Mesenchymal stem cell (in vitro differentiated cells and primary cell): ENCODE results near the gene EIF2AK3.
"Not testable (repeated sequence)": the region's sequence is repeated elsewhere in the genome, so short reads cannot be mapped to it uniquely, and the experiment has no call there.

Experiments
- DNase-seq: peaks from one replicate; pipeline ENCODE4 v3.0.0-alpha.2; 2013
- H2AFZ ChIP-seq: one replicate; pipeline ENCODE4 v1.6.1; 2013; ENCODE audit warnings: low read depth, mild to moderate bottlenecking, control low read depth, inconsistent platforms, low read length, moderate library complexity
- H2AK5ac ChIP-seq: 2 replicates; pipeline ENCODE4 v1.6.1; 2013; ENCODE audit warnings: low read length, moderate library complexity, mild to moderate bottlenecking, inconsistent platforms; ENCODE audit not compliant: severe bottlenecking
- H2BK120ac ChIP-seq: one replicate; pipeline ENCODE4 v1.6.1; 2013; ENCODE audit warnings: low read depth, mild to moderate bottlenecking, inconsistent platforms, low read length, moderate library complexity
- H2BK12ac ChIP-seq, 2 experiments: one replicate each; pipeline ENCODE4 v1.6.1; 2013; ENCODE audit warnings: inconsistent platforms in 2 of 2, low read length in 2 of 2, mild to moderate bottlenecking in 2 of 2, moderate library complexity in 2 of 2, control low read depth in 1 of 2
- H2BK15ac ChIP-seq: one replicate; pipeline ENCODE4 v1.6.1; 2013; ENCODE audit warnings: mild to moderate bottlenecking, low read depth, inconsistent platforms; ENCODE audit not compliant: poor library complexity, severe bottlenecking
- H2BK5ac ChIP-seq: 2 replicates; pipeline ENCODE4 v1.6.1; 2013; ENCODE audit warnings: low read depth, mild to moderate bottlenecking, low read length, control low read depth, inconsistent platforms; ENCODE audit not compliant: poor library complexity, severe bottlenecking
- H3K14ac ChIP-seq, 2 experiments: one replicate each; pipeline ENCODE4 v1.6.1; 2013; ENCODE audit warnings: inconsistent platforms in 2 of 2, low read length in 2 of 2, control low read depth in 1 of 2, mild to moderate bottlenecking in 1 of 2, moderate library complexity in 1 of 2
- H3K18ac ChIP-seq, 2 experiments: one replicate each; pipeline ENCODE4 v1.6.1; 2013; ENCODE audit warnings: inconsistent platforms in 2 of 2, low read length in 2 of 2, control low read depth in 1 of 2, low read depth in 1 of 2, mild to moderate bottlenecking in 1 of 2
- H3K23ac ChIP-seq, 2 experiments: one replicate each; pipeline ENCODE4 v1.6.1; 2013; ENCODE audit warnings: inconsistent platforms in 2 of 2, low read length in 2 of 2, mild to moderate bottlenecking in 2 of 2, moderate library complexity in 2 of 2, control low read depth in 1 of 2
- H3K27ac ChIP-seq: 2 replicates; pipeline ENCODE4 v1.5.1; 2013; ENCODE audit warnings: mild to moderate bottlenecking, moderate library complexity, low read length, control low read depth, inconsistent platforms; ENCODE audit not compliant: poor library complexity, severe bottlenecking
- H3K27me3 ChIP-seq, 2 experiments: 2 replicates each; pipeline versions ENCODE4 v1.6.1 to v1.7.0; 2013; ENCODE audit warnings: low read length in 2 of 2, mild to moderate bottlenecking in 2 of 2, moderate library complexity in 2 of 2, control low read depth in 1 of 2, inconsistent platforms in 1 of 2; ENCODE audit not compliant: control insufficient read depth in 1 of 2, insufficient read depth in 1 of 2
- H3K36me3 ChIP-seq, 2 experiments: 2 replicates each; pipeline versions ENCODE4 v1.6.1 to v1.7.0; 2013; ENCODE audit warnings: low read length in 2 of 2, control low read depth in 1 of 2, inconsistent platforms in 1 of 2, low read depth in 1 of 2, mild to moderate bottlenecking in 1 of 2; ENCODE audit not compliant: insufficient read depth in 2 of 2, control insufficient read depth in 1 of 2
- H3K4ac ChIP-seq, 2 experiments: one replicate each; pipeline ENCODE4 v1.6.1; 2013; ENCODE audit warnings: inconsistent platforms in 2 of 2, low read length in 2 of 2, mild to moderate bottlenecking in 2 of 2, moderate library complexity in 2 of 2, control low read depth in 1 of 2, low read depth in 1 of 2
- H3K4me1 ChIP-seq: 2 replicates; pipeline ENCODE4 v1.6.1; 2013; ENCODE audit warnings: low read depth, low read length, control low read depth; ENCODE audit not compliant: control insufficient read depth, insufficient read depth
- H3K4me2 ChIP-seq: 2 replicates; pipeline ENCODE4 v1.6.1; 2013; ENCODE audit warnings: low read length, mild to moderate bottlenecking, inconsistent platforms; ENCODE audit not compliant: poor library complexity, severe bottlenecking
- H3K4me3 ChIP-seq, 2 experiments: 2 replicates each; pipeline versions ENCODE4 v1.5.1 to v1.7.0; 2013; ENCODE audit warnings: low read length in 2 of 2, mild to moderate bottlenecking in 2 of 2, control low read depth in 1 of 2, low read depth in 1 of 2; ENCODE audit not compliant: insufficient read depth in 1 of 2
- H3K79me1 ChIP-seq: replicated peaks from 2 replicates; pipeline ENCODE4 v1.6.1; 2013; ENCODE audit warnings: mild to moderate bottlenecking, control low read depth, low read length, inconsistent platforms; ENCODE audit not compliant: poor library complexity, severe bottlenecking
- H3K9ac ChIP-seq: 2 replicates; pipeline ENCODE4 v1.7.0; 2013; ENCODE audit warnings: mild to moderate bottlenecking, low read length, moderate library complexity
- H3K9me3 ChIP-seq: 2 replicates; pipeline ENCODE4 v1.7.0; 2013; ENCODE audit warnings: mild to moderate bottlenecking, low read length; ENCODE audit not compliant: control insufficient read depth
- H4K8ac ChIP-seq: one replicate; pipeline ENCODE4 v1.6.1; 2013; ENCODE audit warnings: inconsistent platforms, mild to moderate bottlenecking, low read length, moderate library complexity
- H4K91ac ChIP-seq: one replicate; pipeline ENCODE4 v1.6.1; 2013; ENCODE audit warnings: mild to moderate bottlenecking, low read length, inconsistent platforms
- WGBS: methylation state at CpG from one replicate; pipeline ENCODE4 v1.1.7; 2013; ENCODE audit warnings: mixed read lengths; 5-methylcytosine and 5-hydroxymethylcytosine counted together

Gene EIF2AK3

GRCh38 chr2:88645291-88645882 lies 18.1 kb upstream of the EIF2AK3 start:
- H2BK120ac ChIP-seq = not testable (repeated sequence)

DNA sequence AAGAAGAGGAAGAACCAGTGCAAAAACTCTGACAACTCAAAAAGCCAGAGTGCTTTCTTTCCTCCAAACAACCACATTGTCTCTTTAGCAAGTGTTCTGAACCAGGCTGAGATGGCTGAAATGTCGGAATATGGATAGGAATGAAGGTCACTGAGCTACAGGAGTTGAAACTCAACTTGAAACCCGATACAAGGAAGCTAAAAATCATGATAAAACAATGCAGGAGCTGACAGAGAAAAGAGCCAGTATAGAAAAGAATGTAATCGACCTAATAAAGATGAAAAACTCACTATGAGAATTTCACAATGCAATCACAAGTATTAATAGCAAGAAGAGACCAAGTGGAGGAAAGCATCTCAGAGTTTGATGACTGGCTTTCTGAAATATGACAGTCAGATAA lies 15.0 kb upstream of the EIF2AK3 start:
- no peak overlapping the region for H4K8ac ChIP-seq
- H2BK5ac ChIP-seq = no peak overlapping the region
- no peaks in the 10 kb centered on the region for H3K79me1 ChIP-seq
- no peak overlapping the region for H3K14ac ChIP-seq
- DNase-seq = no peak
- no peak overlapping the region for H2AFZ ChIP-seq
- WGBS = 61% methylated on average over 3 of the region's 3 CpGs
- no peak overlapping the region for H3K9ac ChIP-seq
- H3K9me3 ChIP-seq = no peaks in the 10 kb centered on the region
- no peak overlapping the region for H3K4me2 ChIP-seq
- no peak overlapping the region for H3K18ac ChIP-seq
- no peak overlapping the region for H3K23ac ChIP-seq
- no peak overlapping the region for H2BK15ac ChIP-seq
- H3K4me3 ChIP-seq = no peak overlapping the region
- no peak overlapping the region for H3K27ac ChIP-seq
- no peak overlapping the region for H2AK5ac ChIP-seq
- H3K4me1 ChIP-seq = no peaks in the 10 kb centered on the region
- H4K91ac ChIP-seq = no peak overlapping the region
- H3K4ac ChIP-seq = no peak overlapping the region
- H2BK12ac ChIP-seq = no peak overlapping the region
- H3K36me3 ChIP-seq = no peaks in the 10 kb centered on the region
- H2BK120ac ChIP-seq = no peak overlapping the region
- peaks cover 0 to 6% of the 10 kb centered on the region in 2 experiments for H3K27me3 ChIP-seq

More at GRCh38 chr2:88645291-88645882, 18.1 kb upstream of the EIF2AK3 start:
- H3K9ac ChIP-seq, H4K8ac ChIP-seq, H4K91ac ChIP-seq, H3K4me2 ChIP-seq, H3K4ac ChIP-seq, H3K4me3 ChIP-seq, DNase-seq, H3K36me3 ChIP-seq, H3K23ac ChIP-seq, H3K27me3 ChIP-seq, H2BK15ac ChIP-seq, H2AK5ac ChIP-seq, H2AFZ ChIP-seq, H2BK5ac ChIP-seq, H3K4me1 ChIP-seq, H3K18ac ChIP-seq, H2BK12ac ChIP-seq, H3K9me3 ChIP-seq, H3K14ac ChIP-seq, H3K27ac ChIP-seq, H3K79me1 ChIP-seq: not testable (repeated sequence)
- 61% methylated on average over 2 of the region's 2 CpGs for WGBS

GRCh38 chr2:88641330-88641729 lies 14.1 kb upstream of the EIF2AK3 start:
- 93% methylated on average over 7 of the region's 7 CpGs for WGBS
- no peaks in the 10 kb centered on the region for H3K4me1 ChIP-seq
- H2BK12ac ChIP-seq = no peak overlapping the region
- no peak overlapping the region for H2BK5ac ChIP-seq
- H3K4ac ChIP-seq = no peak overlapping the region
- no peaks in the 10 kb centered on the region for H3K36me3 ChIP-seq
- no peak overlapping the region for H3K18ac ChIP-seq
- H2BK120ac ChIP-seq = no peak overlapping the region
- H2AK5ac ChIP-seq = no peak overlapping the region
- H4K91ac ChIP-seq = no peak overlapping the region
- H2BK15ac ChIP-seq = no peak overlapping the region
- H3K9ac ChIP-seq = no peak overlapping the region
- H3K14ac ChIP-seq = peak overlapping the region in 1 of 2 experiments; percentile 56
- no peak overlapping the region for H3K23ac ChIP-seq
- no peaks in the 10 kb centered on the region for H3K79me1 ChIP-seq
- H3K4me2 ChIP-seq = no peak overlapping the region
- no peak overlapping the region for H3K4me3 ChIP-seq
- DNase-seq = no peak
- no peak overlapping the region for H2AFZ ChIP-seq
- no peak overlapping the region for H3K27ac ChIP-seq
- H4K8ac ChIP-seq = no peak overlapping the region
- H3K27me3 ChIP-seq = peaks cover 0 to 9% of the 10 kb centered on the region in 2 experiments
- no peaks in the 10 kb centered on the region for H3K9me3 ChIP-seq

DNA sequence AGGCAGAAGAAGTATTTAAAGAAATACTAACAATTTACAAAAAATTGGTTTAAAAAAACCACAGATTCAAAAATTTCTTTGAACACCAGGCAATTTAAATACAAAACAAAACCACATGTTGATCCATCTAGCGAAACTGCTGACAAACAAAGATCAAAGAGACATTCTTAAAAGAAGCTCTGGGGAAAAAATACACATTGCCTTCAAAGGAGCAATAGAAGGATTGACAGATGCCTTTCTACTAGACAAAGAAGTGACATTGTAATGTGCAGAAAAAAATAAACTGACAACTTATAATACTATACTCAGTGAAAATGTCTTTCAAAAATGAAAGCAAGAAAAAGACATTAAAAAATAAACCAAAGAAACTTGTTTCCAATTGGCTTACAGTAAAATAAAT lies 12.6 kb upstream of the EIF2AK3 start:
- WGBS = 50% methylated on average over 1 of the region's 1 CpG
- Histone ChIP-seq H3K4me2 (no peak overlapping the region), H3K4me3 (no peak overlapping the region), H3K18ac (no peak overlapping the region), H3K4me1 (no peaks in the 10 kb centered on the region), H3K9me3 (no peaks in the 10 kb centered on the region), H3K79me1 (no peaks in the 10 kb centered on the region), H3K9ac (no peak overlapping the region), H3K4ac (no peak overlapping the region), H3K14ac (no peak overlapping the region), H2BK15ac (no peak overlapping the region), H2BK12ac (no peak overlapping the region), H4K8ac (no peak overlapping the region), H3K23ac (no peak overlapping the region), H2AK5ac (no peak overlapping the region), H2BK5ac (no peak overlapping the region), H2AFZ (no peak overlapping the region), H4K91ac (no peak overlapping the region), H2BK120ac (no peak overlapping the region), H3K27me3 (peaks cover 0 to 10% of the 10 kb centered on the region in 2 experiments), H3K36me3 (no peaks in the 10 kb centered on the region), H3K27ac (no peak overlapping the region)
- no peak for DNase-seq
